Activated B cell treated with CpG ODN at 0.5 μM for 24 hours (primary cell): ENCODE results near the gene PIP4P1. TPM values are rescaled to one million over a fixed set of nuclear protein-coding genes. Genes with fewer than 3 reads are reported as not detected.

Source experiments
- ATAC-seq: fragments of 200-7000 bp; cut with Tn5 transposase; one replicate; pipeline ENCODE4 v1.10.0; 2021; ENCODE audit warnings: low read depth, mild to moderate bottlenecking, moderate library complexity
- CTCF ChIA-PET: fragments of 350-600 bp; sonication (Branson Sonifier 250); formaldehyde crosslinking; loops from one replicate; lab custom pipeline; 2021; ENCODE audit warnings: antibody characterized with exemption; lab: Charles Lee
- POLR2A ChIA-PET: fragments of 350-600 bp; sonication (Branson Sonifier 250); formaldehyde crosslinking; loops from one replicate; lab custom pipeline; 2021; ENCODE audit warnings: antibody characterized with exemption; lab: Charles Lee
- DNase-seq: peaks from one replicate; pipeline ENCODE4 v3.0.0; 2022
- H3K27ac Mint-ChIP-seq: one replicate; pipeline ENCODE4 v1.8.0; 2020; ENCODE audit warnings: mixed read lengths
- H3K27me3 Mint-ChIP-seq: one replicate; pipeline ENCODE4 v1.8.0; 2021; ENCODE audit warnings: mixed read lengths
- H3K36me3 Mint-ChIP-seq: one replicate; pipeline ENCODE4 v1.8.0; 2021; ENCODE audit warnings: low read depth, mixed read lengths
- H3K4me1 Mint-ChIP-seq: one replicate; pipeline ENCODE4 v1.8.0; 2021; ENCODE audit warnings: mixed read lengths
- H3K4me3 Mint-ChIP-seq: one replicate; pipeline ENCODE4 v1.8.0; 2020; ENCODE audit warnings: mild to moderate bottlenecking, mixed read lengths
- H3K9me3 Mint-ChIP-seq: one replicate; pipeline ENCODE4 v1.8.0; 2020; ENCODE audit warnings: mixed read lengths
- intact Hi-C: fragments of 100-400 bp; cut with micrococcal nuclease; formaldehyde crosslinking; loops from one replicate; pipeline ENCODE4 v1.15.1; 2024
- total RNA-seq: library from RNA; stranded (reverse); gene quantifications from 2 replicates; pipeline ENCODE4 v1.2.3, GENCODE V29; 2022
- TF ChIP-seq, protein P1 (sequence below): fragments of 200-600 bp; IDR thresholded peaks from one replicate; pipeline ENCODE4 v1.8.0; 2022; ENCODE audit warnings: antibody characterized with exemption, mild to moderate bottlenecking

PIP4P1 gene
- total RNA-seq, 1 donor from 2014 or later = 87.3 TPM

DNA sequence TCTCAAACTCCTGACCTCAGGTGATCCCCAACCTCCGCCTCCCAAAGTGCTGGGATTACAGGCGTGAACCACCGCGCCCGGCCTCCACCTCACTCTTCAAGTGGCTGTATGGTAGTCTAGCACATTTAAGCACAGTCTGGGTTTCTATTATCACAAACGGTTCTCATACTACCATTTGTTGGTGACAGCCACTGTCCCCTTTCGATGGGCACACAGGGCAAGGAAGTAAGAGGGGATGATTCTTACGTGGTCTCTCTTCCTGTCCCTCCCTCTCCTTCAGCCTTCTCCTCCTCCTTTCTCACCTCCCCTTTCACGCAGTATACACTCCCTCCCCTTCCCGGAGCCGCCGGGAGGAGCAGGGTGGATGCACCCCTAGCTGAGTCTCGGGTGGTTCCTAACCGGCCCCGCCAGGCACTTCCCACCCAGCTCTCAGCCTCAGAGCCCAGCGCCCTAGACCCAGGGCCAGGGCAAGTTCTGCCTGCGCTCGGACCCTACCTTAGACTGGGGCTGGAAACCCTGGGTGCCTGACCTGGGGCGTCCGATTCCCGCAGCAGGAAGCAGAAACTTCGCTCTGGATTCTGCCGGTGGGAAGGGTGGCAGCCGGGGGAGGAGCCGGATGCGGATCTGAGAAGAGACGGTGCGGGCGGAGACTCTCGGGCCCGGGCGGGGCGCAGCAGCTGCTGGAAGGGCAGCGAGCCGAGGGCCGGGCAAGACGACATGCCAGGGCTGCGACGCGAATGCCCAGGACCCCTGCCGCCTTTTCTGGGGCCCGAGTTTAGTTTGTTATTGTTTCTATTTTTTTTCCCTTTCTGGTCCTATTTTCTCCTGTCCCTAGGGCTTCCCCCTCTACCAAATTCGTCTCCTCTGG, 48.1 kb downstream of the PIP4P1 start, which contains the start of gene TEP1:
Gene TEP1, minus strand, starts transcription at position 626 of the 868 bp plus-strand sequence. CDS start 5,062 bp downstream, outside the sequence.
- Mint-ChIP-seq H3K27ac (peak within 1 kb of the TSS; percentile 99), H3K4me3 (peak within 1 kb of the TSS; percentile 99), H3K9me3 (no peaks in the 10 kb centered on the region), H3K4me1 (peaks cover 49% of the 10 kb centered on the region), H3K27me3 (no peaks in the 10 kb centered on the region), H3K36me3 (peaks cover 29% of the 10 kb centered on the region)
- POLR2A ChIA-PET = interaction anchor here (0.6 to 4.4 kb wide), 13 partner anchors 10 to 270 kb away, joined by 3 to 68 read pairs (median 6); partner anchors contain the start of genes APEX1, OSGEP, PARP2 and PIP4P1
- DNase-seq = peak; percentile 73
- CTCF ChIA-PET = interaction anchor here (0.6 to 4.3 kb wide), 9 partner anchors 10 to 276 kb away, joined by 3 to 53 read pairs (median 8); partner anchors contain the start of genes APEX1, OSGEP, PARP2 and PIP4P1
- intact Hi-C loops = loop anchor here (1.0 to 2.0 kb wide), 11 partner anchors 14 to 1064 kb away; partner anchors contain the start of genes CCNB1IP1, OSGEP, PARP2 and PIP4P1
- peak; percentile 79 for ATAC-seq
- TF ChIP-seq, protein P1, sequence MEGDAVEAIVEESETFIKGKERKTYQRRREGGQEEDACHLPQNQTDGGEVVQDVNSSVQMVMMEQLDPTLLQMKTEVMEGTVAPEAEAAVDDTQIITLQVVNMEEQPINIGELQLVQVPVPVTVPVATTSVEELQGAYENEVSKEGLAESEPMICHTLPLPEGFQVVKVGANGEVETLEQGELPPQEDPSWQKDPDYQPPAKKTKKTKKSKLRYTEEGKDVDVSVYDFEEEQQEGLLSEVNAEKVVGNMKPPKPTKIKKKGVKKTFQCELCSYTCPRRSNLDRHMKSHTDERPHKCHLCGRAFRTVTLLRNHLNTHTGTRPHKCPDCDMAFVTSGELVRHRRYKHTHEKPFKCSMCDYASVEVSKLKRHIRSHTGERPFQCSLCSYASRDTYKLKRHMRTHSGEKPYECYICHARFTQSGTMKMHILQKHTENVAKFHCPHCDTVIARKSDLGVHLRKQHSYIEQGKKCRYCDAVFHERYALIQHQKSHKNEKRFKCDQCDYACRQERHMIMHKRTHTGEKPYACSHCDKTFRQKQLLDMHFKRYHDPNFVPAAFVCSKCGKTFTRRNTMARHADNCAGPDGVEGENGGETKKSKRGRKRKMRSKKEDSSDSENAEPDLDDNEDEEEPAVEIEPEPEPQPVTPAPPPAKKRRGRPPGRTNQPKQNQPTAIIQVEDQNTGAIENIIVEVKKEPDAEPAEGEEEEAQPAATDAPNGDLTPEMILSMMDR = no peak

DNA sequence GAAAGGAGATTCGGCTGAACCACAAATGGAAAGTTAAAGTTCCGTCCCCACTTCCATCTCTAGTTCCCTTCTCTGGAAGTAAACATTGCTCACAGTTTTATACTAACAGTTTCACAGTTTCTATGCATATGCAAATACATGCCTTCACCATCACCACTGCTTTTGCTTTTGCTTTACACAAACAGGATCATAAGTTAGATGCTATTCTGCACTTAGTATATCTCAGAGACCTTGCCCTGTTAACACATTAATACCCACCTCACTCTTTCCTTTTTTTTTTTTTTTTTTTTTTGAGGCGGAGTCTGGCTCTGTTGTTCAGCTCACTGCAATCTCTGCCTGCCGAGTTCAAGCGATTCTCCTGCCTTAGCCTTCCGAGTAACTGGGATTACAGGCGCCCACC, 48.8 kb downstream of the PIP4P1 start:
- no peak for DNase-seq

DNA sequence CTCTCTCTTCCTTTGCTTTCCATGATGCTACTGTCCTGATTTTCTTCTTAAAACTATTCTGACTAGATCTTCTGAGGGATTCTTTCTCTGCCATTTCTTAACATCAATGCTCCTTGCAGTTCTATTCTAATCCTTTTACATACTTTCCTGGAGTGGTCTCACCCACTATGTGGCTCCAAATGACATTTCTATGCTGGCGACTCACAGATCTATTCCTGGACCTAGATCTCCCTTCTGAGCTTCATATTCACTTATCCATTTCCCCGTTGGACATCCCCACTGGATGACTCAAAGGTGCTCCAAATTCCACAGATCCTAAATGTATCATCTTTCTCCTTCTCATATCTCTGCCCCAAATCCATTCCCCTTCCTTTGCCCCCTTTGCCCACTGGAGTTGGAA, 52.0 kb downstream of the PIP4P1 start:
- H3K27ac Mint-ChIP-seq = peak overlapping the region; percentile 0
- no peaks in the 10 kb centered on the region for H3K9me3 Mint-ChIP-seq
- ChIA-PET POLR2A (interaction anchor here (0.7 kb wide), 1 partner anchor 35 kb away, joined by 3 read pairs; no protein-coding TSS in a partner anchor), CTCF (no interaction called here)
- intact Hi-C loops = no loop called here
- DNase-seq = no peak
- no peaks in the 10 kb centered on the region for H3K27me3 Mint-ChIP-seq
- TF ChIP-seq, protein P1 = no peak
- peaks cover 44% of the 10 kb centered on the region for H3K4me1 Mint-ChIP-seq
- H3K4me3 Mint-ChIP-seq = no peak overlapping the region
- ATAC-seq = no peak
- H3K36me3 Mint-ChIP-seq = peaks cover 67% of the 10 kb centered on the region

More for the DNA sequence above, 48.8 kb downstream of the PIP4P1 start:
- H3K4me1 Mint-ChIP-seq = peaks cover 50% of the 10 kb centered on the region
- peak overlapping the region; percentile 99 for H3K4me3 Mint-ChIP-seq
- H3K27me3 Mint-ChIP-seq = no peaks in the 10 kb centered on the region
- H3K36me3 Mint-ChIP-seq = peaks cover 36% of the 10 kb centered on the region
- intact Hi-C loops = loop anchor here (1.0 to 2.0 kb wide), 6 partner anchors 14 to 1064 kb away; partner anchors contain the start of genes CCNB1IP1, RAB2B and TOX4
- CTCF ChIA-PET = interaction anchor here (1.4 to 4.3 kb wide), 4 partner anchors 10 to 195 kb away, joined by 3 to 53 read pairs (median 20); partner anchors contain the start of genes APEX1, OSGEP and PIP4P1
- ATAC-seq = peak; percentile 53
- TF ChIP-seq, protein P1 = no peak
- POLR2A ChIA-PET = interaction anchor here (0.6 to 4.4 kb wide), 8 partner anchors 12 to 269 kb away, joined by 3 to 68 read pairs (median 13); partner anchors contain the start of genes APEX1, OSGEP, PARP2 and PIP4P1
- no peaks in the 10 kb centered on the region for H3K9me3 Mint-ChIP-seq
- peak overlapping the region; percentile 99 for H3K27ac Mint-ChIP-seq

Other genes with a start within 250 kb of the PIP4P1 start
- gene OR11H6, start 237.7 kb downstream of the PIP4P1 start, total RNA-seq = not detected in 2 replicates
- not detected in 2 replicates for gene OR11H7, start 232.5 kb downstream of the PIP4P1 start, total RNA-seq
- gene OR11H4, start 222.1 kb downstream of the PIP4P1 start, total RNA-seq = not detected in 2 replicates
- 25.0 and 32.7 TPM in 2 replicates for gene TTC5, start 155.5 kb downstream of the PIP4P1 start, total RNA-seq
- gene CCNB1IP1, start 128.2 kb downstream of the PIP4P1 start, total RNA-seq = 34.0 and 35.3 TPM in 2 replicates
- 17.1 and 19.5 TPM in 2 replicates for gene PARP2, start 117.8 kb downstream of the PIP4P1 start, total RNA-seq
- gene TEP1, start 47.9 kb downstream of the PIP4P1 start, total RNA-seq = 99.0 and 120 TPM in 2 replicates
- 0.42 and 0.53 TPM in 2 replicates for gene KLHL33, start 25.3 kb downstream of the PIP4P1 start, total RNA-seq
- 98.3 and 112 TPM in 2 replicates for gene OSGEP, start 6.6 kb downstream of the PIP4P1 start, total RNA-seq
- gene APEX1, start 6.2 kb downstream of the PIP4P1 start, total RNA-seq = 215 and 231 TPM in 2 replicates
- gene PNP, start 8.0 kb upstream of the PIP4P1 start, total RNA-seq = 87.2 and 88.0 TPM in 2 replicates
- gene RNASE10, start 44.1 kb upstream of the PIP4P1 start, total RNA-seq = 0.32 and 0.73 TPM in 2 replicates
- not detected in 2 replicates for gene RNASE9, start 99.6 kb upstream of the PIP4P1 start, total RNA-seq
- gene RNASE11, start 126.6 kb upstream of the PIP4P1 start, total RNA-seq = not detected in 2 replicates
- not detected in 2 replicates for gene RNASE12, start 129.9 kb upstream of the PIP4P1 start, total RNA-seq
- gene OR6S1, start 180.3 kb upstream of the PIP4P1 start, total RNA-seq = not detected in 2 replicates
- 0.20 and 1.0 TPM in 2 replicates for gene RNASE4, start 223.1 kb upstream of the PIP4P1 start, total RNA-seq
- 1.1 TPM in 1 of 2 replicates, not detected in the other for gene ANG, start 227.3 kb upstream of the PIP4P1 start, total RNA-seq